ENCODE data around the gene PTP4A1.
"Not testable (repeated sequence)": the region's sequence is repeated elsewhere in the genome, so short reads cannot be mapped to it uniquely, and the experiment has no call there.

GRCh38 chr6:63522911-63523287 is 49.4 kb upstream of the PTP4A1 start:
- TF ChIP-seq POLR2A (IDR thresholded peaks at IDR 0.05), result not testable (repeated sequence)
- TF ChIP-seq, protein P1, sequence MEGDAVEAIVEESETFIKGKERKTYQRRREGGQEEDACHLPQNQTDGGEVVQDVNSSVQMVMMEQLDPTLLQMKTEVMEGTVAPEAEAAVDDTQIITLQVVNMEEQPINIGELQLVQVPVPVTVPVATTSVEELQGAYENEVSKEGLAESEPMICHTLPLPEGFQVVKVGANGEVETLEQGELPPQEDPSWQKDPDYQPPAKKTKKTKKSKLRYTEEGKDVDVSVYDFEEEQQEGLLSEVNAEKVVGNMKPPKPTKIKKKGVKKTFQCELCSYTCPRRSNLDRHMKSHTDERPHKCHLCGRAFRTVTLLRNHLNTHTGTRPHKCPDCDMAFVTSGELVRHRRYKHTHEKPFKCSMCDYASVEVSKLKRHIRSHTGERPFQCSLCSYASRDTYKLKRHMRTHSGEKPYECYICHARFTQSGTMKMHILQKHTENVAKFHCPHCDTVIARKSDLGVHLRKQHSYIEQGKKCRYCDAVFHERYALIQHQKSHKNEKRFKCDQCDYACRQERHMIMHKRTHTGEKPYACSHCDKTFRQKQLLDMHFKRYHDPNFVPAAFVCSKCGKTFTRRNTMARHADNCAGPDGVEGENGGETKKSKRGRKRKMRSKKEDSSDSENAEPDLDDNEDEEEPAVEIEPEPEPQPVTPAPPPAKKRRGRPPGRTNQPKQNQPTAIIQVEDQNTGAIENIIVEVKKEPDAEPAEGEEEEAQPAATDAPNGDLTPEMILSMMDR (IDR thresholded peaks at IDR 0.05), result not testable (repeated sequence)

Measured in uterus (tissue), 2 donors.